CMK (cell line): ENCODE measurements around the gene TBC1D2.

Source experiments
- DNase-seq: peaks from one replicate; pipeline ENCODE4 v3.0.0-alpha.2; 2010; ENCODE audit warnings: low read depth

The TBC1D2 gene

GRCh38 chr9:98241357-98242300, 13.8 kb downstream of the TBC1D2 start:
- DNase-seq, result no peak

GRCh38 chr9:98240475-98240874, 15.0 kb downstream of the TBC1D2 start:
- peak; percentile 43 for DNase-seq

GRCh38 chr9:98236901-98237487, 18.5 kb downstream of the TBC1D2 start:
- no peak for DNase-seq

- no peak for DNase-seq
These were observed 20.3 kb downstream of the TBC1D2 start for GRCh38 chr9:98235126-98235525.

DNA sequence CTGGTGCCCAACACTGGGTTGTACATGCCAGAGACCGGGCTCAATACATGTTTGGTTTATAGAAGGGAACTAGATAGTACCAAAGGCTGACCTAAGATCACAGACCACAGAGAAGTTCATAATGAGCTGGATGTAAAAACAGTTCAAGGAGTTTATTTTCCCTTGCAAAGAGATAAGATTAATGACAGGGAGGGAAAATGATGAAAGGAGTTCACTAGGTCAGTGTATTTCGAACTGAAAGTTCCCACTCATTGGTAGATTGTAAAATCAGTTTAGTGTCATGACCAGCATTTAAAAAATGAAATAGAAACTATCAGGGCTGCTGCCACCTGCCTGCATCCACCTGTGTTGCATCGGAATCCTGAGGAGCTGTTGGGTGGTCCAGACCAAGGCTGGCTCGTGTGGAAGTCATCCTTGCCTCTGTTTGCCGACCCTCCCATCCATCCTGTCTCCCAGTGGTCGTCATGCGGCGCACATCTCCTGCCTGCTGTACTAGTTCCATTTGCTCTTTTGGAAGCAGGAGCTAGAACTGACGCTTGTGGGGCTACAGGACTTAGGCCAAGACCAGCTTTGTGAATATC, 21.1 kb downstream of the TBC1D2 start:
- no peak for DNase-seq

GRCh38 chr9:98232926-98233325, 22.5 kb downstream of the TBC1D2 start:
- no peak for DNase-seq

DNA sequence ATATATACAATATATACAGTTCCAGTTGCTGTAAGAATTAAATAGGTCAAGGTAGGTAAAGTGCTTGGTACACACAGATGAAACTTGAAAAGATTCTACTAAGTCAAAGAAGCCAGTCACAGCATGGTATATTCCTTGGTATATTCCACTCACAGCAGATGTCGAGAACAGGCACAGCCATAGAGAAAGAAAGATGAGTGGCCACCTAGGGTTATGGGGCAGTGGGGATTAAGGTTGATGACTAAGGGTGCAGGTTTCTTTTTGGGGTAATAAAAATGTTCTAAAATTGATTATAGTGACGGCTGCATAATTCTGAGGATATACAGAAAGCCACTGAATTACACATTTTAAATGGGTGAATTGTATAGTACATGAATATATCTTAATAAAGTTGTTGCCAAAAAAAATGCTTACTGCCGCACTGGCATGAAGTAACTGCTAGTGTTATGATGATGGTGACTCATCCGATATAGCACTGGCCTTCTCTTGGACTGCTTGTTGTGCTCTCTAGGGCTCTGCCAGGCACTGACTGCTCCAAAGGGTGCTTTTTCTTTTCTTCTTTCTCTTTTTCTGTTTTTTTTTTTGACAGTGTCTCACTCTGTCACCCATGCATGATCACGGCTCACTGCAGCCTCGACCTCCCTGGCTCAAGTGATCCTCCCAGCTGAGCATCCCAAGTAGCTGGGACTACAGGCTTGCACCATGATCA, 23.5 kb downstream of the TBC1D2 start:
- DNase-seq, result no peak

GRCh38 chr9:98230789-98231188, 24.7 kb downstream of the TBC1D2 start:
- DNase-seq, result no peak

- no peak for DNase-seq
These were observed 25.1 kb downstream of the TBC1D2 start for GRCh38 chr9:98230304-98230703.

- DNase-seq, result no peak
These were observed 25.8 kb downstream of the TBC1D2 start for GRCh38 chr9:98229620-98230019.

- no peak for DNase-seq
These were observed 26.4 kb downstream of the TBC1D2 start for GRCh38 chr9:98229090-98229395.

DNA sequence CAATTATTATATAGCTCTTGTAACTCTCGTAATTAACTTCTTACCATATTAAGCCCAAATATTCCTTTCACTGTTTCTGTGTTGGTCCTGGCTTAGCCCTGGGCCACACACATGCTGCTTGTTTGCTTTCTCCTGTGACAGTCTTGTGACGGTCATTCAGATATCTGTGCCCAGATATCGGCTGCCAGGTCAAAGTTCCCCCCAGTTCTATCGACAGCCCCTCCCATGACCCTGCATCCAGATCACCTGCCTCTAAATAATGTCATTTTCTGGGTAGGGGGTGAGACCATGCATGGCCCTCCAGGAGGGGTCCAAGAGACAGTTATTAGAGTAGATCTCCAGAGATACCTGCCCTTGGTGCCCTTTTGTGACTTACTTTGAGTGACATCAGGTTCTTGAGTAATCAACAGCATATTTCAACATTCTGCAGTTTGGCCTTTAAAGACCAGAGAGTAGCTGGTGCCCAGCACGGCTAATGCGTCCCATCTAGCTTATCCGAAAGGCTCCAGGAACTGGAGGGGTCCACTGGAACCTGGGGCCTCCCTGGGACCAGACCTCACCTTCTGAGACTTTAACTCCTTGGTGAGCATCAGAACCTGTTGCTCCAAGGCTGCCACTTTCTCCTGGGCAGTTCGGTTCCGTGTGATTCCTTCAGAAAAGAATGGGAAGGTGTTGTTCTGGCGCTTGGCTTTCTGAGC, 26.9 kb downstream of the TBC1D2 start:
- DNase-seq, result no peak

- DNase-seq, result no peak
These were observed 27.6 kb downstream of the TBC1D2 start for GRCh38 chr9:98227883-98228282.

- no peak for DNase-seq
These were observed 28.5 kb downstream of the TBC1D2 start for GRCh38 chr9:98226957-98227356.

GRCh38 chr9:98226516-98226915, 28.9 kb downstream of the TBC1D2 start:
- no peak for DNase-seq

GRCh38 chr9:98225015-98225442, 30.4 kb downstream of the TBC1D2 start:
- DNase-seq, result no peak

DNA sequence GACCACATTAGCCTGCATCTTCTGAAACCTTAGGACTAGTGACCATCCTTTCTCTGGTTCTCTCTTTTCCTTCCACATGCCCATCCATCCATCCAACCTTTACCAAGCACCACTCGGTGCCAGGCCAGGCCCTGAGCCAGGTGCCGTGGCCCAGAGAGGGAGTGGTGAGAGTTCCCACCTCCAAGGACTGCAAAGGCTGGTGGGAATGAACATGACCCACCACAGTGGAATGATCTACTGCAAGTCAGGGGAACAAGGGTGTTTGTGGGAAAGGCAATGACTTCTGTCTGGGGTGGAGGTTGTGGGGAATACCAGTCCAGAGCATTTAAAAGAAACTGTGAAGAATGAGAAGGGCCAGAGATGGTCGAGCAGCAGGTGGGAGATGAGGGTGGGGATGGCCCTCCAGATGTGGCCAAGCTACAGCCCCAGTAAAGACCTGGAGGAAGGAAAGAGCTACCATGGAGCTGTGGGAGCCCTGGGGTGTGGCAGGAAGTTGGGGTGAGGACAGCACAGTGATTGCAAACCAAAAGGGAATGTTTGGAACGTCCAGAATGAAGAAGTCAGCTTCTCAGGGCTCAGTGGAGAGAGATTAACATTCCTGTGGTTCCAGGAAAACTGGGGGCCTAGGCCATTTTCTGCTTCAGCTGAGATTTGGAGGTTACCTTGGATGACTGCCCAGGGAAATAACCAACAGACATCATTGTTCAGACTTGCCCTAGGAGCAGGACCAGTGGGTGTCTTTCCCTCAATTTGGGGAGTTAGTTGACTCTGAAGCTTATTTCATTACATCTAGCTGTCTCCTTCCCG, 32.4 kb downstream of the TBC1D2 start:
- no peak for DNase-seq

GRCh38 chr9:98220911-98221310, 34.5 kb downstream of the TBC1D2 start:
- DNase-seq, result no peak

DNA sequence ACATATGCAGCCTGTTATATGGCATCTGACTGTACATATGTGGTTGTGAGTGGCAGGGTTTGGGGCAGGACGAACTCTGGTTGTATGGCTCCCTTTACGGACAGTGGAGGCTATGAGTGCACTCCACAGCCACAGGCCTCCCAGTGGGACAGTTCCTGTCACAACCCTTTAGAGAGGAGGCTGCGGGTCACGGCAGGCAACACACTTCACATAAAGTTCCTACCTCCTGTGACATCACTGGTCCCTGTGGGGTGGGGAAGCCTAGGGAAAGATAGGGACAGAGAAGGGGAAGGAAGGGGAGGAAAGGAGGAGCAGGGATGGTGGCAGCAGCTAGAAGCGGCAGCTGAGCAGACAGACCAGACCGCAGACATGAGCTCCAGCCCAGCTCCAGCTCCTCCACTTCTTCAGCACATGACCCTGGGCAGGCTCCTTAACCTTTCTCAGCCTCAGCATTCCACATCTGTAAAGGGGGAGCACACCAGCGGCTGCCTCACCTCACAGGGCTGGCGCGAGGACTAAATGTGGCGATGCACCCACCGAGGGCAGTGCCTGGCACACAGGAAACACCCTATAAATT, 35.6 kb downstream of the TBC1D2 start:
- no peak for DNase-seq

- no peak for DNase-seq
These were observed 36.1 kb downstream of the TBC1D2 start for GRCh38 chr9:98219364-98219716.
